HG02943 (cell line): ENCODE data around the gene SEMA5A.

Source experiments
- ATAC-seq: cut with Tn5 transposase; IDR thresholded peaks from one replicate; pipeline ENCODE4 v1.9.1; 2021; ENCODE audit warnings: mild to moderate bottlenecking, low read depth, moderate library complexity; ENCODE audit not compliant: unreplicated experiment

SEMA5A gene

GRCh38 chr5:9188956-9189355 is 356.9 kb downstream of the SEMA5A start:
- ATAC-seq = no peak

DNA sequence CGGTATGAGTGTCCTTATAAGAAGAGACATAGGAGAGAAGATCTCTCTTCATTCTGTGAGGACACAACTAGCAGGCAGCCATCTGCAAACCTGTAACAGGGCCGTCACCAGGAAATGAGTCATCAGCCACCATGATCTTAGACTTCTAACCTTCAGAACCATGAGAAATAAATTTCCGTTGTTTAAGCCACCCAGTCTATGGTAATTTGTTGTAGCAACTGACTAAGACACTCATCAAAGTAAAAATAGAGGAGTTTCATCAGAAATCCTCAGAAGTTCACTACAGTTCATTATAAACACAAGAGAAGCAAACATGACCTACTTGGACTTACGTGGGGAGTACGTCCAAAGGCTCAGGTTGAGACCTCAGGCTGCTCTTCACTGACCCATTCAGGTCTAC is 357.7 kb downstream of the SEMA5A start:
- no peak for ATAC-seq

DNA sequence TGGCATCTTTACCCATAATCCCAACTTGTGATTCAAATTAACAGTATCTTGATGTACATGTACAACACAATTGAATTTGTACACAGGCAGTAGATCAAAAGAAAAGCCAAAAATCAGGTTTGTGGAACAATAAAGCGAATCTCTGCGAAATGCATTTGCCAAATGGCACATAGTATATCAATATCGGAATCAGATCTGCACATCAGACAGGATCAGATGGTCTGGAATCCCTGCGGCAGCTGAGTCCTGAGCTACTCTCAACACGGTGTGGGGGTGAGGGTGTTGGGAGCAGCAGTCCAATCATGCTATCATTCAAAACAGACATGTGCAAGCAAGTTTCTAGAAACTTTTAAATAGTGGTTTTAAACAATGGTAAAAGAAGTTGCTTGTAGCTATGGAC is 358.3 kb downstream of the SEMA5A start:
- ATAC-seq = no peak

GRCh38 chr5:9186069-9186468 is 359.8 kb downstream of the SEMA5A start:
- ATAC-seq = no peak

- no peak for ATAC-seq
Measured at GRCh38 chr5:9183992-9184391, 361.9 kb downstream of the SEMA5A start.

GRCh38 chr5:9182899-9183695 is 362.8 kb downstream of the SEMA5A start:
- ATAC-seq = no peak

GRCh38 chr5:9176641-9177040 is 369.2 kb downstream of the SEMA5A start:
- no peak for ATAC-seq

DNA sequence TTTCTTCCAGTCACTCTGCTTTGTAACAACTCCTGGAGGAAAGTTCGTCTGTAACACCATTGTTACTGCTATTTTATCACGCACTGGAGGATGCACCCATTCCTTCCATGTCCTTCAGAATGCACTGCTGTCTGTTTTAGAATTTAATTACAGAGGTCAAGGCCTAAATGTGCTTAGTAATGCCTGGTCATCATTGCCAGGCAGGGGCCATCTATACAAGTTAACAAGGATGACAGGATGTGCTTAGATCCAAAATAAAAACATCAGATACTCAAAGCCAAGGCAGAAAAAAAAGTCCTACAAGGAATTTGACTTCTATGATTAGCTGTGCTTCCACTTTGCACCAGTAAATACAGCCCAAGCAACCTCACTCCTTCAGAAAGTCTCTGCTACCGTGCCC is 371.4 kb downstream of the SEMA5A start:
- no peak for ATAC-seq

GRCh38 chr5:9173281-9174048 is 372.4 kb downstream of the SEMA5A start:
- ATAC-seq = no peak

- ATAC-seq = no peak
Measured at GRCh38 chr5:9170026-9170425, 375.8 kb downstream of the SEMA5A start.

DNA sequence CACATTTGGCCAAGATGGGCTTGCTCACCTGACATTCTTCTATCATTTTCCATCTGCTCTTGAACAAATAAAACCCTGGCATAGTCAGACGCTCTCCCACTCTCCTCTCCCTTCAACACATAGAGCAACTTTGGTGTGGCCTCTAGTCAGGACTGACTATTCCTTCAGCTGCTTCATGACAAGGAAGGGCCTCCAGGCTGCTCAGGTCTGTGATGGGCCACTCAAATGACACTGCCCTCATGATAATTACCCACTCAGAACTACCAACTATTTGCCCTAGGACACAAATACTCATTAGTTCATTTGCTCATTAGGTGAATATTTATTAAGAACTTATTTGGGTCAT is 376.3 kb downstream of the SEMA5A start:
- ATAC-seq = no peak

GRCh38 chr5:9168791-9169556 is 376.9 kb downstream of the SEMA5A start:
- ATAC-seq = no peak

GRCh38 chr5:9166202-9167112 is 379.4 kb downstream of the SEMA5A start:
- ATAC-seq = no peak

DNA sequence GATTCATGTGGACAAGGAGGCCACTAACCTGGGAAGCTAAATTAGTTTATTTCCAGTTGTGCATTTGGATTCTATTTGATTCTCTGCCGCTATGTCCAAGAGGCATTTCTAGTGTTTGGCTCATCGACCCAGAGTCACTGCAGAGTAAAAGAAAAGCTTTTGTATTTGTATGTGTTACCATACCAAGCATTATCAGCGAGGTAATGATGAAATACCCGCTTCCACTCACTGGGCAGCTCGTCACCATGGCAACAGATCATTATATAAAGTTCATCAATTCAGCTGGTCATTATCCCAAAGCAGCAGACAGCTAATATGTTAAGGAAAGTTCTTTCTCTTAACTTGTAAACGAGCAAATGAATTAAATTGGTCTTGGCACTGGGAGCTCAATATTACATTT is 380.3 kb downstream of the SEMA5A start:
- no peak for ATAC-seq

GRCh38 chr5:9160747-9161146 is 385.1 kb downstream of the SEMA5A start:
- ATAC-seq = no peak

- no peak for ATAC-seq
Measured at GRCh38 chr5:9157811-9158210, 388.1 kb downstream of the SEMA5A start.

DNA sequence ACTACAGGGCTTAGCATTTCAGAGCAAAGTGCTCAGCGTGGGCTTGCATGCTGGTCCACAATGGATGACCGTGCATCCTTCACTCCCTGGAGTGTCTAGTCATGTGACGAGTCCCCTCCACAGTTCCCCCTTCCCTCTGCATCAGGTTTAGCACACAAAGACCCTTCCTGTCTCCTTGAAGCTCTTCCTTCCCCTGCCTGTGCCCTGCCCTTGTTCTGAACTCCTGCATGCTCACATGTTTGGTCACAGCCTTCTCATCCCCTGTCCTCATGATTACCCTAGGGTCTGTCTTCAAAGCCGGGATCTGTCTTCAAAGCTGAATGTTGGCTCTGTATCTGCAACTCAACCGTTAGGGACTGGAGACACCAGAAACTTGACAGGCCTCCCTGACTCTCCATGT is 388.9 kb downstream of the SEMA5A start:
- ATAC-seq = no peak

DNA sequence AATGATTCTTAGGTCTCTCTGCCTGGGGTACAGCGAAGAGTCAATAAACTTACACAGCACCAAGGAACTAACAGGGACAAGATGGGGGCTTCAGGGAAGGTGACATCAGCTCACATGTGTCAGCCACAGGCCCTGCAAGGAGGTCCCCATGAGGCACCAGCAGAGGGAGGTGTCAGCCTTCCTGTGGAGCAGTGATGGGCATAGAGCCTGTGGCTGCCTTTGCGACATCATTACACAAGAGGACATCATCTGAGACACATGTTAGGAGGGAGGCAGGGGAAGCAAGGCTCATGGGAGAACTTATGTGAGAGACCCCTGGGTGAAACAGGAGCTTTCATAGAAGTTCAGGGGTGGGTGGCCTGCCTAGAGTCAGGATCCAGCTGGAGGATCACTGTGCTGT is 389.6 kb downstream of the SEMA5A start:
- no peak for ATAC-seq

DNA sequence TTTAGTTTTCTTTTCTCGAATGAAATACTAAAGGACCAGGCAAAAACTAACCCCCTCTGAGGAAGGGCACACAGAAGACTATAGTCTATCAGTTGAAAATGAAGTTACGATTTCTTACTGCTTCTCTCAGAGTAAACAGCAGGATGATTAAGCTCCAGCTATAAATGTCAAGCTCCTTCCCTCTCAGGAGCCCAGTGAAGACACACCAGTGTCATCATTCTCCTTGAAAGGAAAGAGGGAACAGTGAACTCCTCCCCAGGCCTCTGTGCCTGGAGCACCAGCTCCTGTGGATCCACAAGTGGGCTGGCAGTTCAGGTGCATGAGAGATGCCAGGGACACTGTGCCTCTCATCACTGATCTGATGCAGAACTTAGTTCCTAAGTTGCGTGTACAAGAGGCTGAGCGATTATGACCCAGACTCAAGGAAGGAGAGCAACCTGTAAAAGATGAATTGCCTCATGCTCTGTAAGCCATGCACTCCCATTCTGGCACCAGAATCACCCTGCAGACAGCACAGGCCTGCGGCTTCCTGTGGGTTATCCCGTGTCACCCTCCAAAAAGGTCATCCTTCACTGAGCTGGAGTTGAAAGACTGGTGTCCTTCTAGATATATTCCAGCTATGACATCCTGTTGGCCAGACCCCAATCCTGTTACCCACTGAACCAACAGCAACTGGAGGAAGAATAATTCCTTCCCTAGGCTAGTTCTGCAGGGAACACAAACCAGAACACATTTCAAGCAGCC is 394.0 kb downstream of the SEMA5A start:
- ATAC-seq = no peak

GRCh38 chr5:9149988-9150387 is 395.9 kb downstream of the SEMA5A start:
- no peak for ATAC-seq
